Lower lobe of right lung (tissue), 2 donors: ENCODE results near the gene TIMP3. TPM values are rescaled to one million over a fixed set of nuclear protein-coding genes. Genes with fewer than 3 reads are reported as not detected.
A peak's percentile ranks its signal among the peaks of the same experiment; 100 is the strongest.

Experiments used
- ATAC-seq, 2 donors: fragments of 200-7000 bp; cut with Tn5 transposase; one replicate each; pipeline ENCODE4 v1.9.1; 2020 to 2022; ENCODE audit warnings: mild to moderate bottlenecking in 2 of 2, moderate library complexity in 2 of 2
- DNase-seq: peaks from one replicate; pipeline ENCODE4 v3.0.0-alpha.2; 2020
- H3K27ac ChIP-seq: fragments of 200-600 bp; one replicate; pipeline ENCODE4 v1.8.0; 2022
- H3K27me3 ChIP-seq: fragments of 200-600 bp; one replicate; pipeline ENCODE4 v1.8.0; 2022; ENCODE audit warnings: low read depth
- H3K36me3 ChIP-seq: fragments of 200-600 bp; one replicate; pipeline ENCODE4 v1.8.0; 2022; ENCODE audit warnings: mild to moderate bottlenecking
- H3K4me1 ChIP-seq: fragments of 200-600 bp; one replicate; pipeline ENCODE4 v1.8.0; 2022
- H3K4me3 ChIP-seq: fragments of 200-600 bp; one replicate; pipeline ENCODE4 v1.8.0; 2022; ENCODE audit warnings: mild to moderate bottlenecking
- H3K9me3 ChIP-seq: fragments of 200-600 bp; one replicate; pipeline ENCODE4 v1.8.0; 2022
- intact Hi-C: fragments of 100-400 bp; cut with DNase I; formaldehyde crosslinking; loops from one replicate; pipeline ENCODE4 v1.11.0; 2022
- total RNA-seq: library from RNA; stranded (reverse); fragmentation: NEBNext Ultra II Directional; extraction: Animal tissue kit (Norgen Biotek cat#: 25700); gene quantifications from one replicate; pipeline ENCODE4 v1.2.1, GENCODE V29; 2021
- TF ChIP-seq, protein P1 (sequence below): fragments of 200-600 bp; IDR thresholded peaks from one replicate; pipeline ENCODE4 v1.8.0; 2022; ENCODE audit warnings: antibody characterized with exemption, mild to moderate bottlenecking
- donor health status: DM: no; HTN: yes; CAD: no; lungs with severe emphysema.

The TIMP3 gene
- total RNA-seq, 1 donor from 2014 or later = 390 TPM

DNA sequence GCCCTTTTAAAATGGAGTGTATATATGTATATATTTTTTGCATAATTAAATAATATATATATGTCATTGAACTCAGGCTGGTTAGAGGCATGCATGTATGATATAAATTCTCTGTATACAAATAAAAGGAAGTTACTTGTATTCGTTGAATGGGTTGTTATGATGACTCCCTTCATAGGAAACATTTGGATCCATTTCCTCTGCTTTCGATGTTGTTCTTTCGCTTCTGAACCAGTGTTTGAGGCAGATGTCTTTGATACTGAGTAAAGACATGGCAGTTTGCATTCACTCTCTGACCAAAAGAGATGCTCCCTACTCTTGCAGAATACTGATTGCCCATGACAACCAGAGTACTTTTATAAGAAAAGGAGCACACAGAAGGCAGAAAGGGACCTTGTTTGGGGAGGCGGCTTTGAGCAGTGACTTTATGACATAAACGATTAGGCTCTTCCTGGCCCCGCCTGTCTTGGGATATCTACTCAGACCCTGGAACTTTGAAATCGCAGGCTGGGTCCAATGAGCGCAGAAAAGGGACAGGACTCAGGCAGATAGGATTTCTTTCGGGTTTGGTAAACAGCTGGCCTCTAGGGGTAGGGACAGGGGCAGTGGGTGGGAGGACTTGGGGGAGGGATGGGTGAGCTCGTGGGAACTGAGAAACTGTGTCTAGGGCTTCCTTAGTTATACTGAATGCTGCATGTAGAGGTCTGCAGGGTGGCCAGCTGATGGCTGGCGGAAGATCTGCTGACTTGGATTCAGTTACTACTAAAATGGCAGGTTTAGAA is 23.2 kb downstream of the TIMP3 start:
- DNase-seq (no peak), ATAC-seq (no peak)
- Histone ChIP-seq H3K36me3 (peaks cover 28% of the 10 kb centered on the region), H3K9me3 (no peaks in the 10 kb centered on the region), H3K27me3 (no peaks in the 10 kb centered on the region), H3K4me1 (peaks cover 93% of the 10 kb centered on the region), H3K4me3 (no peak overlapping the region), H3K27ac (peak overlapping the region; percentile 26)
- TF ChIP-seq, protein P1, sequence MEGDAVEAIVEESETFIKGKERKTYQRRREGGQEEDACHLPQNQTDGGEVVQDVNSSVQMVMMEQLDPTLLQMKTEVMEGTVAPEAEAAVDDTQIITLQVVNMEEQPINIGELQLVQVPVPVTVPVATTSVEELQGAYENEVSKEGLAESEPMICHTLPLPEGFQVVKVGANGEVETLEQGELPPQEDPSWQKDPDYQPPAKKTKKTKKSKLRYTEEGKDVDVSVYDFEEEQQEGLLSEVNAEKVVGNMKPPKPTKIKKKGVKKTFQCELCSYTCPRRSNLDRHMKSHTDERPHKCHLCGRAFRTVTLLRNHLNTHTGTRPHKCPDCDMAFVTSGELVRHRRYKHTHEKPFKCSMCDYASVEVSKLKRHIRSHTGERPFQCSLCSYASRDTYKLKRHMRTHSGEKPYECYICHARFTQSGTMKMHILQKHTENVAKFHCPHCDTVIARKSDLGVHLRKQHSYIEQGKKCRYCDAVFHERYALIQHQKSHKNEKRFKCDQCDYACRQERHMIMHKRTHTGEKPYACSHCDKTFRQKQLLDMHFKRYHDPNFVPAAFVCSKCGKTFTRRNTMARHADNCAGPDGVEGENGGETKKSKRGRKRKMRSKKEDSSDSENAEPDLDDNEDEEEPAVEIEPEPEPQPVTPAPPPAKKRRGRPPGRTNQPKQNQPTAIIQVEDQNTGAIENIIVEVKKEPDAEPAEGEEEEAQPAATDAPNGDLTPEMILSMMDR = no peak
- intact Hi-C loops = no loop called here

DNA sequence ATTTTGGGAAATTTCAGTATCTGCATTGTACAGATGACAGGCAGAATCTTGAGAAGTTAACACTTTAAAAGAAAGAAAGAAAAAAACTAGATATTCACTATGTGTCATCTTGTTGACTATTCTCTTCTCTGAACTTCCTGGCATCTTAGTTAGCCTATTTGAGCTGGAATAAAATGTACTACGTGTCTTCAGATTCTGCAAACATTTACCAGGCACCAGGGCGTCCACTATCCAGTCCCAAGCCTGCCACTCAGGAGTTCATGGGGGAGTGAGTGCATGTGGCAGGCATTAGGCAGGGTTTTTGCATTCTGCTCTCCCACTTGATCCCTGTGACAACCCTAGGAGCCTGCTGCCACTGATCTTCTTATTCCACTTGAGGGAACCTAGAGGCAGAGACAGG is 25.0 kb downstream of the TIMP3 start:
- Histone ChIP-seq H3K27me3 (no peaks in the 10 kb centered on the region), H3K36me3 (peaks cover 27% of the 10 kb centered on the region), H3K27ac (peak overlapping the region; percentile 42), H3K9me3 (no peaks in the 10 kb centered on the region), H3K4me1 (peaks cover 98% of the 10 kb centered on the region), H3K4me3 (no peak overlapping the region)
- no peak for ATAC-seq
- DNase-seq = no peak
- TF ChIP-seq, protein P1 = no peak
- intact Hi-C loops = no loop called here

DNA sequence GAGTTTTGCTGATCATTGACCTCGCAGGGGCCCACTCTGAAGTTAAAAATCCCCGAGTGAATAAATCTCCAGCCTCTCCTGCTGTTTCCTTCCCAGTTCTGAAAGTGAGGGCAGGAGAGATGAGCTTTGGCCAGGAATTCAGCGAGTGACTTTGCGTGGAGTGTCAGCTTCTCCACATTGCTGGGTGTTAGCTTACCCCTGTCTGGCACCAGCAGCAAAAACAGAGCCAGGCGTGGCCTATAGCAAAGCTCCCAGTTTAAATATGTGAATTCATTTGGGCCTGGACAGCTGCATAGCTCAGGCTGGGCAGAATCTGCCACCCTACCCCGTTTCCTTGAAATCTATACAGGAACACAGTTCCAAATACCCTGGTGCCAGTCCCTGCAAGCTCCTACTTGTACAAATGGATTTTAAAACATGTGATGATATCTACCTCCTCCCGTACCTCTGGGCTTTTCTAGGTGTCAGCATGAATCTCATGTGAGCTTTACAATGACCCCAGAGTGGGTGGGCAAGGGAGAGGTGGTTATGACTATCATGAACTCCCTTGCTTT is 25.6 kb downstream of the TIMP3 start:
- peaks cover 100% of the 10 kb centered on the region for H3K4me1 ChIP-seq
- H3K36me3 ChIP-seq = peaks cover 25% of the 10 kb centered on the region
- intact Hi-C loops = no loop called here
- no peak overlapping the region for H3K4me3 ChIP-seq
- H3K27ac ChIP-seq = peak overlapping the region; percentile 42
- TF ChIP-seq, protein P1 = no peak
- no peaks in the 10 kb centered on the region for H3K9me3 ChIP-seq
- DNase-seq = no peak
- no peak for ATAC-seq
- no peaks in the 10 kb centered on the region for H3K27me3 ChIP-seq

DNA sequence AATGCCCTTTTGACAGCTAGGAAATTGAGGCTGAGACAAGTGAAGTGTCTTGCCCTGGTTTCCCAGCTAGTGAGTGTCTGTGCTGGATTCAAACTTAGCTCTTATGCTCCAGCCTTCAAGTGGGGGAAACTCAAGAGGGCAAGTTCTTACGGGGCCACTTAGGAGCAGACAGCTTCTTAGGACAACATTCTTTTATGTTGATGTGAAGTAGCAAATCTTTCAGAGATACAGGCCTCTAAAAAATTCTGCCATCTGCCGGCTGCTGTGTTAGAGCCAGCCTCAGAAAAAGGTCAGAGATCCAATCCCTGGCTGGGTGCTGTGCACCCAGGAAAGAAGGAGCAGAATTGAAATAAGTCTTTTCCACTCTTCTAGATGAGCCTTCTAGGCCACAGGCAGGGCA is 26.6 kb downstream of the TIMP3 start:
- Histone ChIP-seq H3K27ac (peak overlapping the region; percentile 42), H3K36me3 (peaks cover 25% of the 10 kb centered on the region), H3K4me1 (peaks cover 100% of the 10 kb centered on the region), H3K9me3 (no peaks in the 10 kb centered on the region), H3K4me3 (no peak overlapping the region), H3K27me3 (no peaks in the 10 kb centered on the region)
- intact Hi-C loops = no loop called here
- DNase-seq = no peak
- TF ChIP-seq, protein P1 = peak; percentile 33
- peak; percentile 56 to 74 for ATAC-seq

DNA sequence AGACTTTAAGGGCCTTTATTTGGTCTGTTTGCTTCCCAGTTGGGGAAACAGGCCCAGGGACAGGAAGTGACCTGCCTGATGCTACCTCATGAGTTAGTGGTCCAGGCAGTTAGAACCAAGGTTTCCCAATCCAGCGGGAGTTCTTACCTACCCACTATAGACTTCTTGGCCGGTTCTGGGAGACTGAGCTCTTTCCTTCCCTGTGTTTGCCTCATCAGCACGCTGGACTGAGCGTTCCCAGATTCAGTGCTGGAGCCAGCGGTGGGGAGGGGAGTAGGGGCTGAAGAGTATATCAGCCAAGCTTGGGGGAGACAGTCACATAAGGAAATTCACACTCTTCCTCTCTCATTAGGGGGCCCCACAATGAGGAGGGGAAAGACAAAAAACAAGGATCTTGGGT is 27.1 kb downstream of the TIMP3 start:
- TF ChIP-seq, protein P1 = no peak
- Histone ChIP-seq H3K27me3 (no peaks in the 10 kb centered on the region), H3K4me1 (peaks cover 100% of the 10 kb centered on the region), H3K36me3 (peaks cover 29% of the 10 kb centered on the region), H3K4me3 (no peak overlapping the region), H3K27ac (peak overlapping the region; percentile 74), H3K9me3 (no peaks in the 10 kb centered on the region)
- intact Hi-C loops = no loop called here
- peak in 1 of 2 donors; percentile 1 for ATAC-seq
- DNase-seq = no peak
